Epithelial cell of proximal tubule (primary cell): ENCODE data around the gene EFNA3. TPM values are rescaled to one million over a fixed set of nuclear protein-coding genes. Genes with fewer than 3 reads are reported as not detected.

Source experiments
- DNase-seq: peaks from one replicate; pipeline ENCODE4 v3.0.0-alpha.2; 2011; ENCODE audit warnings: low read depth
- H3K4me3 ChIP-seq: 2 replicates; pipeline ENCODE4 v1.5.1; 2011; ENCODE audit warnings: low read depth, mild to moderate bottlenecking, low read length
- total RNA-seq: library from RNA; depleted of rRNA; stranded (reverse); fragments of >200 nt; gene quantifications from 2 replicates; pipeline ENCODE4 v1.2.3, GENCODE V29; 2015
- TF ChIP-seq, protein P1 (sequence below): conservative IDR thresholded peaks from 2 replicates; pipeline ENCODE4 v1.5.1; 2012; ENCODE audit warnings: low read depth, mild to moderate bottlenecking, low read length

The EFNA3 gene
- total RNA-seq, 1 donor from 2014 or later: 2.8 TPM

DNA sequence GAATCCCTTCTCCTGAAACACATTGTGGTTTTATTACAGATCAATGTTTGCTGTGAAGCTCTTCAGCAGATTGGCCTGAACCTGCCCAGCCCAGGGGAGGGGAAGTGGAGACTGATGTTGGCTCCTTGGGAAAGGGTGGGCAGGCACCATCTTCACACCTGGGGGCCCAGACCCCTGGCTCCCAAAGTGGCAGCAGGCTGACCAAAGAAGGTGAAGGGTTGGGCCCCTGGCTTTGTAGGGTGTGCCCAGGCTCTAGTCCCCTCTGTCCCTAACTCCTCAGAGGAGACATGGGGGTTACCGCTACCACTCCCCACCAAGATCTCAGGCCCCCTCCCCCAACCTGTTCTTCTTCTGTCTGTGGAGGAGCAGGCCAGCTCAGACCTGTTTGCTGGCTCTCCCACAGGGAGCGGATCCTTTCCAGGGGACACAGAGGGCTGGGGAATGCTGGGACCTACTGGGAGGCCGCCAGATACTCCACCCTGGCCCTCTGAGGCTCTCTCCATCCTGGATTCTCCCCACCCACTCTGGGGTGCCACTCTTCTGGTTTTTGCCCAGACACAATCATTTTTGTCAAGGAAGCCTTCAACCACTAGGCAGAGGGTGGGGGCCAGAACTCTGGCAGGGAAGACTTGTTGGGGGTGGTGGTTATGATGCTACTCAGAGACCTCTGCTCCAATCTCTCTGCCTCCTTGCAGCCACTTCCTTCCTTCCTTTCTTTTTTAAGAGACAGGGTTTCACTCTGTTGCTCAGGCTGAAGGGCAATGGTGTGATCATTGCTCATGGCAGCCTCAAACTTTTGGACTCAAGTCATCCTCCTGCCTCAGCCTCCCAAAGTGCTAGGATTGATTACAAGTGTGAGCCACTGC, 5.0 kb upstream of the EFNA3 start:
- H3K4me3 ChIP-seq: no peak overlapping the region
- DNase-seq: no peak
- TF ChIP-seq, protein P1, sequence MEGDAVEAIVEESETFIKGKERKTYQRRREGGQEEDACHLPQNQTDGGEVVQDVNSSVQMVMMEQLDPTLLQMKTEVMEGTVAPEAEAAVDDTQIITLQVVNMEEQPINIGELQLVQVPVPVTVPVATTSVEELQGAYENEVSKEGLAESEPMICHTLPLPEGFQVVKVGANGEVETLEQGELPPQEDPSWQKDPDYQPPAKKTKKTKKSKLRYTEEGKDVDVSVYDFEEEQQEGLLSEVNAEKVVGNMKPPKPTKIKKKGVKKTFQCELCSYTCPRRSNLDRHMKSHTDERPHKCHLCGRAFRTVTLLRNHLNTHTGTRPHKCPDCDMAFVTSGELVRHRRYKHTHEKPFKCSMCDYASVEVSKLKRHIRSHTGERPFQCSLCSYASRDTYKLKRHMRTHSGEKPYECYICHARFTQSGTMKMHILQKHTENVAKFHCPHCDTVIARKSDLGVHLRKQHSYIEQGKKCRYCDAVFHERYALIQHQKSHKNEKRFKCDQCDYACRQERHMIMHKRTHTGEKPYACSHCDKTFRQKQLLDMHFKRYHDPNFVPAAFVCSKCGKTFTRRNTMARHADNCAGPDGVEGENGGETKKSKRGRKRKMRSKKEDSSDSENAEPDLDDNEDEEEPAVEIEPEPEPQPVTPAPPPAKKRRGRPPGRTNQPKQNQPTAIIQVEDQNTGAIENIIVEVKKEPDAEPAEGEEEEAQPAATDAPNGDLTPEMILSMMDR: no peak

DNA sequence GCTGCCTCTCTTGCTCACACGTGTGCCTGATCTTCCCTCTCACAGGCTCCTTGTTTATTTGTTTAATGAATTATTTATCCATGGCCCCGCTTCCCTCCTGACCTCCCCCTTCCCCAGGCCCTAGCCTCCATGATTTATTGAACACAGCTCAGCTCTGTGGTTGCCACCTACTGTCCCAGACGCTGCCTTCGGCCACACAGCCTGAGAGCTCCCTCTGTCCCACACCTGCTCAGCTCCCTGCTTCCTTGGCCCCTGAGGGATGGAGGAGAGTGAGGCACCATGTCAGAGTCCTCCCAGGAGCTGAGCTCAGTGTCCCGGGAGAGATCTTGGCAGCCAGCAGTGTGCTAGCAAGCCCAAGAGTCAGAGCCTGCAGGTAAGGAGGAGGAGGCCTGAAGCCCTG, 3.1 kb upstream of the EFNA3 start:
- TF ChIP-seq, protein P1: no peak
- DNase-seq: no peak
- no peak overlapping the region for H3K4me3 ChIP-seq

DNA sequence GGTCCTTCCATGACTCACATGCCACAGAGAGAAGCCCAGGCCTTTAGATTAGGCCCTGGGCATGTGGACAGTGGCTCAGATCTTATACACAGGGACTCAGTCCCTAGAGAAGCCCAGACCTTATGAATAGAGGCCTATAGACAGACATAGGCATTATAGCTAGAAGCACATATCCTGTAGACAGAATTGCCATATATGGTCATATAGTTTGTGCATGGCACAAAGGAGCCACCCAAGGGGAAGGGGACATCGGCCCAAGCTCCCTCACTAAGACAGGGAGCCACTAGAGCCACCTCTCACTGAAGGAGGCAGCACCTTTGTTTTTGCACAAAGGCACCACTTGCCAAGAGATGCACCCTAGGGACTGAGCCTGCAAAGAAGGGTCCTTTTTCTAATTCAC, 2.3 kb upstream of the EFNA3 start:
- no peak overlapping the region for H3K4me3 ChIP-seq
- TF ChIP-seq, protein P1: no peak
- no peak for DNase-seq

DNA sequence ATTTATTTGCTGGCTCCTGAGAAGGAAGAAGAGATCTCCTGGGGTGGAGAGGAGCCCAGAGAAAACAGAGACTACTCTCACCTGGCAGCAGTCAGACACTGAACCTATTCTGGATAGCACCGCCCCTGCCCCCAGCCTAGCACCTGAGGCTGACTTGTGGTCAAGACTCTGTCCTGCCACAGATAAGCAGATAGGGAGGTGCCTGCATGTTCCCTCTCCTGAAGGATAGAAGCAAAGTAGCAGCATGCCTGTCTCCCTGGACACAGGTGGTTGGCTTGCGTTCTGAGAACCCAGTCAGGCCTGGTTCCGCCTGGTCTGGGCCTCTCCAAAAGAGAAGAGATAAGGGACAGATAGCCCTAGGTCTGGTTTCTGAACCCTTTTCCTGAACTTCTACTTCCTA, 1.3 kb upstream of the EFNA3 start:
- H3K4me3 ChIP-seq: no peak overlapping the region
- TF ChIP-seq, protein P1: no peak
- no peak for DNase-seq

DNA sequence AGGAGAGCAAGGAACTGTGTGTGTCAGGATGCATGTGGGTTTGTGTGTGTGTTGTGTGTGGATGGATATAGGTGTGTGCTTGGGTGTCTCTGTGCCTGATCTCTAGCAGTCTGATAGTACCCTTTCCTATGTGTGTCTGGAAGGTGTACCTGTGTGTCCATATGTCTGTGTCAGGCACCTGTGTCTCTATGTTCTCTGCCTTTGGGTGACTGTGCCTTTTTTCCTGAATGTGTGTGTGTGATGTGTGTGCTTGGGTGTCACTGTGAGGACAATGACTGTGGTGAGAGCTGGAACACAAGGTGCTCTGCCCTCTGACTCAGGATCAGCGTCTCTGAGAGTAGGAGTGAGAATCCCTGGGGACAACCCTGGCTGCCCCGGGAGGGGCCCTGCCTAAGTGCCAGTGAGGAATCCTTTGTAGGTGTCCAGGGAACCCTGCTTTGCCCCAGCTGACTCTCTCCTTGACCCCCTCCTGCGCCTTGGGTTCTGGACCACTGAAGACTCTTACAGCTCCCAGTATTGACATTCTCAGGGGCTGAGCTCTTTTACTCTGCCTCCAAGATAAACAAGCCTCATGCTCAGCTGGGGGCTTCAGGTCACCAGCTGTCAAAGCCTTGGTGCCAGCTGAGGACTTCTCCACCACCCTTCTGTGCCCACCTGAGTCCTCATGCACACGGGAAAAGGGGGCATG, 735 bp upstream of the EFNA3 start:
- TF ChIP-seq, protein P1: no peak
- no peak for DNase-seq
- H3K4me3 ChIP-seq: no peak overlapping the region

DNA sequence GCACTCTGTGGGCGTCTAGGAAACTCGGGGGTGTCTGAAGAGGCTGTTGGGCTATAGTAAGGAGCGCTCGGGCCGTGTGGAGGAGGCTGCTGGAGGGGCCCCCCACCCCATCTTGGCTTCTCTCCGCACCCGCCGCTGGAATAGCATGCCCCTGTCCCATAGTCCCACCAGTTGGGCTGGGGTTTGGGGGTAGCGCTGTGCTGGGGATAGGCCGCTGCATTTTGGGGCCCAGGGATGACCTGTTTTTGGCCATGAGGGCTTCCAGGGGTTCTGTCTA, 511 bp downstream of the EFNA3 start:
- no peak for DNase-seq
- peak overlapping the region; percentile 40 for H3K4me3 ChIP-seq
- TF ChIP-seq, protein P1: no peak
